Adrenal gland (tissue), 5 donors: ENCODE data around the gene FSTL1.

Experiments
- CTCF ChIP-seq, 6 experiments: fragments of 450-650 bp in 4 of 6; fragments of 200-600 bp in 2 of 6; sonication (generic) in 1 of 6; IDR thresholded peaks; 1 replicate in 5 of 6; 2 replicates in 1 of 6; pipeline versions ENCODE4 v1.5.1 to v1.8.0; 2016 to 2021; ENCODE audit warnings: antibody characterized with exemption in 6 of 6, mild to moderate bottlenecking in 2 of 6, moderate library complexity in 1 of 6
- POLR2A ChIP-seq, 2 donors: fragments of 450-650 bp; IDR thresholded peaks; one replicate each; pipeline ENCODE4 v1.6.1; 2017; ENCODE audit warnings: antibody characterized with exemption in 2 of 2, mild to moderate bottlenecking in 2 of 2, moderate library complexity in 1 of 2
- donor health status: DM: no; HTN: no; CAD: no.

- TF ChIP-seq CTCF (IDR thresholded peaks at IDR 0.05) (peak in 5 of 6 experiments; percentile 23 to 46 (median 30)), POLR2A (IDR thresholded peaks at IDR 0.05) (peak in 1 of 2 donors; percentile 52)
Observed at GRCh38 chr3:120418866-120419490, 31.8 kb downstream of the FSTL1 start.
